Mucosa of descending colon (tissue), 3 donors: ENCODE measurements around the gene SLC25A22. TPM values are rescaled to one million over a fixed set of nuclear protein-coding genes. Genes with fewer than 3 reads are reported as not detected.

Experiments
- ATAC-seq: fragments of 200-7000 bp; cut with Tn5 transposase; one replicate; pipeline ENCODE4 v1.9.1; 2020; ENCODE audit warnings: mild to moderate bottlenecking, moderate library complexity
- DNase-seq, 3 donors: peaks; one replicate each; pipeline ENCODE4 v3.0.0-alpha.2; 2020
- H3K36me3 ChIP-seq: fragments of 200-600 bp; one replicate; pipeline ENCODE4 v1.8.0; 2021; ENCODE audit warnings: low read depth, mild to moderate bottlenecking
- H3K4me1 ChIP-seq: fragments of 200-600 bp; one replicate; pipeline ENCODE4 v1.8.0; 2021; ENCODE audit warnings: low read depth, mild to moderate bottlenecking
- H3K4me3 ChIP-seq: fragments of 200-600 bp; one replicate; pipeline ENCODE4 v1.8.0; 2021; ENCODE audit warnings: mild to moderate bottlenecking
- H3K9me3 ChIP-seq: fragments of 200-600 bp; one replicate; pipeline ENCODE4 v1.8.0; 2021; ENCODE audit warnings: mild to moderate bottlenecking
- CTCF ChIP-seq: fragments of 200-600 bp; IDR thresholded peaks from one replicate; pipeline ENCODE4 v1.8.0; 2022; ENCODE audit warnings: antibody characterized with exemption, mild to moderate bottlenecking
- intact Hi-C, 2 donors: fragments of 100-400 bp; cut with DNase I in 1 of 2; cut with micrococcal nuclease in 1 of 2; formaldehyde crosslinking; loops; one replicate each; pipeline versions ENCODE4 v1.11.0 to v1.11.1; 2022; cut with DNase I, micrococcal nuclease
- total RNA-seq, 3 donors: library from RNA; stranded (reverse); fragmentation: NEBNext Ultra II Directional in 2 of 3; extraction: Animal tissue kit (Norgen Biotek cat#: 25700) in 2 of 3; gene quantifications; one replicate each; pipeline versions ENCODE4 v1.2.1 to v1.2.4, GENCODE V29; 2021 to 2023
- donor health status: DM: no; HTN: no; CAD: no; lungs with moderate emphysema.
- donor health status: DM: no; HTN: no; CAD: no.
- donor health status: DM: no; HTN: yes; CAD: no.

The SLC25A22 gene
- total RNA-seq, 3 donors from 2014 or later: 11.6 to 18.6 (median 14.4) TPM

GRCh38 chr11:837189-837989 lies 39.3 kb upstream of the SLC25A22 start:
- Histone ChIP-seq H3K36me3 (no peaks in the 10 kb centered on the region), H3K4me1 (peaks cover 37% of the 10 kb centered on the region), H3K4me3 (no peak overlapping the region), H3K9me3 (no peaks in the 10 kb centered on the region)
- intact Hi-C loops: no loop called here
- TF ChIP-seq CTCF: no peak
- ATAC-seq: no peak
- peak in 1 of 3 donors; percentile 25 for DNase-seq

- no peak for DNase-seq
- TF ChIP-seq CTCF: no peak
- H3K4me1 ChIP-seq: peaks cover 44% of the 10 kb centered on the region
- no peak overlapping the region for H3K4me3 ChIP-seq
- intact Hi-C loops: no loop called here
- no peaks in the 10 kb centered on the region for H3K9me3 ChIP-seq
- ATAC-seq: no peak
- no peaks in the 10 kb centered on the region for H3K36me3 ChIP-seq
Observed at GRCh38 chr11:836700-837099, 38.6 kb upstream of the SLC25A22 start.

GRCh38 chr11:836274-836673 lies 38.2 kb upstream of the SLC25A22 start:
- TF ChIP-seq CTCF: no peak
- peaks cover 42% of the 10 kb centered on the region for H3K4me1 ChIP-seq
- no peak overlapping the region for H3K4me3 ChIP-seq
- H3K36me3 ChIP-seq: no peaks in the 10 kb centered on the region
- ATAC-seq (no peak), DNase-seq (peak in 1 of 3 donors; percentile 16)
- no peaks in the 10 kb centered on the region for H3K9me3 ChIP-seq
- intact Hi-C loops: no loop called here

- Histone ChIP-seq H3K36me3 (no peaks in the 10 kb centered on the region), H3K9me3 (no peaks in the 10 kb centered on the region), H3K4me3 (no peak overlapping the region), H3K4me1 (peaks cover 47% of the 10 kb centered on the region)
- peak; percentile 85 to 88 (median 86) for DNase-seq
- no peak for TF ChIP-seq CTCF
- intact Hi-C loops: no loop called here
- ATAC-seq: peak; percentile 64
Observed at GRCh38 chr11:834371-835316, 36.6 kb upstream of the SLC25A22 start.

GRCh38 chr11:833849-834311 lies 35.8 kb upstream of the SLC25A22 start:
- ATAC-seq (peak; percentile 4), DNase-seq (peak in 2 of 3 donors; percentile 54 to 62)
- intact Hi-C loops: no loop called here
- no peaks in the 10 kb centered on the region for H3K36me3 ChIP-seq
- no peak for TF ChIP-seq CTCF
- H3K9me3 ChIP-seq: no peaks in the 10 kb centered on the region
- peaks cover 55% of the 10 kb centered on the region for H3K4me1 ChIP-seq
- peak overlapping the region; percentile 46 for H3K4me3 ChIP-seq
